Activated CD8-positive, alpha-beta T cell treated with anti-CD3 and anti-CD28 coated beads for 36 hours (primary cell): ENCODE measurements around the gene COLEC11. TPM values are rescaled to one million over a fixed set of nuclear protein-coding genes. Genes with fewer than 3 reads are reported as not detected.
A peak's percentile ranks its signal among the peaks of the same experiment; 100 is the strongest.

Source experiments
- ATAC-seq: fragments of 200-7000 bp; cut with Tn5 transposase; one replicate; pipeline ENCODE4 v1.10.0; 2021; ENCODE audit warnings: mild to moderate bottlenecking, moderate library complexity
- CTCF ChIA-PET: fragments of 350-600 bp; sonication (Branson Sonifier 250); formaldehyde crosslinking; loops from one replicate; lab custom pipeline; 2021; ENCODE audit warnings: antibody characterized with exemption; lab: Charles Lee
- POLR2A ChIA-PET: fragments of 350-600 bp; sonication (Branson Sonifier 250); formaldehyde crosslinking; loops from one replicate; lab custom pipeline; 2021; ENCODE audit warnings: antibody characterized with exemption; lab: Charles Lee
- DNase-seq: peaks from one replicate; pipeline ENCODE4 v3.0.0-alpha.2; 2020
- H3K27ac Mint-ChIP-seq: one replicate; pipeline ENCODE4 v1.8.0; 2021; ENCODE audit warnings: mild to moderate bottlenecking, mixed read lengths
- H3K27me3 Mint-ChIP-seq: one replicate; pipeline ENCODE4 v1.8.0; 2021; ENCODE audit warnings: mixed read lengths
- H3K36me3 Mint-ChIP-seq: one replicate; pipeline ENCODE4 v1.8.0; 2021; ENCODE audit warnings: low read depth, mixed read lengths
- H3K4me1 Mint-ChIP-seq: one replicate; pipeline ENCODE4 v1.8.0; 2021; ENCODE audit warnings: low read depth, mixed read lengths
- H3K4me3 Mint-ChIP-seq: one replicate; pipeline ENCODE4 v1.8.0; 2021; ENCODE audit warnings: mild to moderate bottlenecking, moderate library complexity, mixed read lengths
- H3K9me3 Mint-ChIP-seq: one replicate; pipeline ENCODE4 v1.8.0; 2021; ENCODE audit warnings: mixed read lengths
- CTCF ChIP-seq: fragments of 200-600 bp; IDR thresholded peaks from one replicate; pipeline ENCODE4 v1.8.0; 2022; ENCODE audit warnings: antibody characterized with exemption, mild to moderate bottlenecking
- intact Hi-C: fragments of 100-400 bp; cut with micrococcal nuclease; formaldehyde crosslinking; loops from one replicate; pipeline ENCODE4 v1.10.0; 2022
- total RNA-seq, 2 experiments: library from RNA; stranded (reverse); gene quantifications; one replicate each; pipeline ENCODE4 v1.2.3, GENCODE V29; 2021

Gene COLEC11
- total RNA-seq, 2 experiments from 2014 or later = 0.49 TPM; not detected in 1

DNA sequence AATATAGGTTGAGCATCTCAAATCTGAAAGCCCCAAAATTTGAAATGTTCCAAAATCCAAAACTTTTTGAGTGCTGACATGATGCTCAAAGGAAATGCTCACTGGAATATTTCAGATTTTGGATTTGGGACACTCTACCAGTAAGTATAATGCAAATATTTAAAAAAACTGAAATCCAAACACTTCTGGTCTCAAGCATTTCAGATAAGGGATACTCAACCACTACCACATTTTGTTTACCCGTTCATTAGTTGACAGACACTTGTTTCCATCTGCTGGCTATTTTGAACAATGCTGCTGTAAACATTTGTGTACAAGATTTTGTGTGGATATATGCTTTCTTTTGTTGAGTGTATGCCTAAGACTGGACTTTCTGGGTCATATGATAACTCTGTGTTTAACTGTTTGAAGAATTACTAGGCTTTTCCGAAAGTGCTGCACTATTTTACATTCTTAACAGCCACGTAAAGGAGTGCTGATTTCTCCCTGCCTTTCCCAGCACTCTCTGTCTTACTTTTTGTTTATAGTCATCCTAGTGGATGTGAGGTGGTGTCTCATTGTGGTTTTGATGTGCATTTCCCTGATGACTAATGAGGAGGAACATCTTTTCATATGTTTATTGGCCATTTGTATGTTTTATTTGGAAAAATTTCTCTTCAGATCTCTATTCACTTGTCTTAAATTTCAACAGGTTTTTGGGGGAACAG is 89.0 kb downstream of the COLEC11 start:
- no peaks in the 10 kb centered on the region for H3K36me3 Mint-ChIP-seq
- H3K4me1 Mint-ChIP-seq = no peaks in the 10 kb centered on the region
- no peak for ATAC-seq
- POLR2A ChIA-PET = no interaction called here
- H3K4me3 Mint-ChIP-seq = no peak overlapping the region
- no peak overlapping the region for H3K27ac Mint-ChIP-seq
- no peak for TF ChIP-seq CTCF
- H3K9me3 Mint-ChIP-seq = no peaks in the 10 kb centered on the region
- CTCF ChIA-PET = no interaction called here
- intact Hi-C loops = no loop called here
- H3K27me3 Mint-ChIP-seq = peaks cover 4% of the 10 kb centered on the region
- DNase-seq = no peak

DNA sequence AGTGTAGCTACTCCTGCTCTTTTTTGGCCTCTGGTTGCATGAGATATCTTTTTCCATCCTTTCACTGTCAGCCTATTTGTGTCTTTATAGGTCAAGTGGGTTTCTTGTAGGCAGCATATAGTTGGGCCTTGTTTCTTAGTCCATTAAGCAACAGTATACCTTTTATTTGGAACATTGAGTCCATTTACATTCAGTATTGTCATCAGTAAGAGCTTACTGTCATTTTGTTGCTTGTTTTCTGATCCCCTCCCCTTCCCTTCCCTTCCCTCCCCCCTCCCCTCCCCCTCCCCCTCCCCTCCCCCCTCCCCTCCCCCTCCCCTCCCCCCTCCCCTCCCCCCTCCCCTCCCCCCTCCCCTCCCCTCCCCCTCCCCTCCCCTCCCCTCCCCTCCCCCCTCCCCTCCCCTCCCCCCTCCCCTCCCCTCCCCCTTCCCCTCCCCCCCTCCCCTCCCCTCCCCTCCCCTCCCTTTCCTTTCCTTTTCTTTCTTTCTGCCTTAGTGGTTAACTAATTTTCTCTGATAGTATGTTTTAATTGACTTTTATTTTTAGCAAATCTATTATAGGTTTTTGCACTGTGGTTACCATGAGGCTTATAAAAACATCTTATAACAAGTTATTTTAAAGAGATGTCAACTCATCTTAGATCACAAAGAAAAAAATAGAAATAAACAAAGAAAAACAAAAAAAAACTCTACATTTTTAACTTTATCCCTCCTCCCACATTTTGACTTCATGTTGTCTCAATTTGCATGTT is 95.3 kb downstream of the COLEC11 start:
- H3K27ac Mint-ChIP-seq = no peak overlapping the region
- H3K4me3 Mint-ChIP-seq = no peak overlapping the region
- no peaks in the 10 kb centered on the region for H3K36me3 Mint-ChIP-seq
- POLR2A ChIA-PET = no interaction called here
- H3K9me3 Mint-ChIP-seq = no peaks in the 10 kb centered on the region
- no peaks in the 10 kb centered on the region for H3K4me1 Mint-ChIP-seq
- CTCF ChIA-PET = no interaction called here
- intact Hi-C loops = no loop called here
- no peak for TF ChIP-seq CTCF
- peaks cover 4% of the 10 kb centered on the region for H3K27me3 Mint-ChIP-seq
- ATAC-seq = no peak
- no peak for DNase-seq

- H3K4me3 Mint-ChIP-seq = no peak overlapping the region
- CTCF ChIA-PET = interaction anchor here (1.0 to 1.6 kb wide), 2 partner anchors 13 to 36 kb away, joined by 3 to 4 read pairs; no protein-coding TSS in a partner anchor
- DNase-seq = no peak
- no peaks in the 10 kb centered on the region for H3K4me1 Mint-ChIP-seq
- no peak for ATAC-seq
- no peak overlapping the region for H3K27ac Mint-ChIP-seq
- TF ChIP-seq CTCF = peak; percentile 19
- POLR2A ChIA-PET = interaction anchor here (1.0 kb wide), 1 partner anchor 86 kb away, joined by 3 read pairs; no protein-coding TSS in a partner anchor
- H3K27me3 Mint-ChIP-seq = peaks cover 2% of the 10 kb centered on the region
- intact Hi-C loops = no loop called here
- H3K36me3 Mint-ChIP-seq = no peaks in the 10 kb centered on the region
- no peaks in the 10 kb centered on the region for H3K9me3 Mint-ChIP-seq
Measured at GRCh38 chr2:3692375-3692774, 97.5 kb downstream of the COLEC11 start.

Other genes with a start within 250 kb of the COLEC11 start
- 10 to 100 TPM; 38.4 to 39.1 TPM for gene EIPR1, start 217.3 kb upstream of the COLEC11 start, total RNA-seq
- 10 to 100 TPM; 52.9 to 65.3 TPM for gene TRAPPC12, start 215.4 kb upstream of the COLEC11 start, total RNA-seq
- gene ADI1, start 75.6 kb upstream of the COLEC11 start, total RNA-seq = 10 to 100 TPM; 15.7 to 18.2 TPM
- 10 to 100 TPM; 23.4 to 24.7 TPM for gene RNASEH1, start 36.8 kb upstream of the COLEC11 start, total RNA-seq
- 1,000 to 10,000 TPM; 1,838 to 1,893 TPM for gene RPS7, start 19.9 kb upstream of the COLEC11 start, total RNA-seq
- gene ALLC, start 63.1 kb downstream of the COLEC11 start, total RNA-seq = not detected
- not detected for gene DCDC2C, start 108.5 kb downstream of the COLEC11 start, total RNA-seq